HG03442 (cell line): ENCODE results near the gene CNTN5.

Experiments
- ATAC-seq: cut with Tn5 transposase; IDR thresholded peaks from one replicate; pipeline ENCODE4 v1.9.1; 2021; ENCODE audit warnings: mild to moderate bottlenecking, moderate library complexity; ENCODE audit not compliant: unreplicated experiment

Gene CNTN5

DNA sequence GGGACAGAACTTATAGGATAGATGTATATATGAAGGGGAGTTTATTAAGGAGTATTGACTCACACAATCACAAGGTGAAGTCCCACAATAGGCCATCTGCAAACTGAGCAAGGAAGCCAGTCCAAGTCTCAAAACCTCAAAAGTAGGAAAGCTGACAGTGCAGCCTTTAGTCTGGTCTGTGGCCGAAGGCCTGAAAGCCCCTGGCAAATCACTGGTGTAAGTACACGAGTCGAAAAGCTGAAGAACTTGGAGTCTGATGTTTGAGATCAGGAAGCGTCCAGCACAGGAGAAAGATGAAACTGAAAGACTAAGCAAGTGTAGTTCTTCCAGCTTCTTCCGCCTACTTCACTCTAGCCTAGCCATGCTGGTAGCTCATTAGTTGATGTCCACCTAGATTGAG is 866.7 kb downstream of the CNTN5 start:
- ATAC-seq: no peak

DNA sequence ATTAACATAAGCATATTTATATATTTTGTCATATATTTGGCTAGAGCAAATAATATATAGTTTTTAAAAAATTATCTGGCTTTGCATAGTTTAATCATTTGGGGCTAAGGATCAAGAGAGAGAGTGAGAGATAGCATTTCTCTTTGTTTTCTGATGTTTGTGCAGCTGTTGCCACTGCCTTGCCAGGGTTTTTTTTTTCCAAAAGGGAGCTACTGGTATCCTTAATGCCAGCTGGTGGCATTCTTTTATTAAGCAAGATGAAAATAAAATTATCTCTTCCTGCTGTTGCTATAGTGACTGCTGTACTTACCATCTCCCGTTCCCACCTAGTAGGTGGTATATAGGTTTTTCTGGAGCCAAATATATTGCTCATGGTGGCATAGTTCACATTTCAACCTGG is 873.1 kb downstream of the CNTN5 start:
- ATAC-seq: no peak

DNA sequence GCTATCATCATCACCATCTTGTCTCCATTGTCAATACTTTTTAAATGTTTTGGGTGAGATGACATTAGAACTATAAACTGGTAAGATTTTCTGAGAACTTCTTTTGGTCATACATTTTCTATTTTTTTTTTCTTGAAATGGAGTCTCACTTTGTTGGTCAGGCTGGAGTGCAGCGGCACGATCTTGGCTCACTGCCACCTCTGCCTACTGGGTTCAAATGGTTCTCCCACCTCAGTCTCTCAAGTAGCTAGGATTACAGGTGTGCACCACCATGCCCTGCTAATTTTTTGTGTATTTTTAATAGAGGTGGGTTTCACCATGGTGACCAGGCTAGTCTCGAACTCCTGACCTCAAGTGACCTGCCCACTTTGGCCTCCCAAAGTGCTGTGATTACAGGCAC is 880.4 kb downstream of the CNTN5 start:
- ATAC-seq: no peak

DNA sequence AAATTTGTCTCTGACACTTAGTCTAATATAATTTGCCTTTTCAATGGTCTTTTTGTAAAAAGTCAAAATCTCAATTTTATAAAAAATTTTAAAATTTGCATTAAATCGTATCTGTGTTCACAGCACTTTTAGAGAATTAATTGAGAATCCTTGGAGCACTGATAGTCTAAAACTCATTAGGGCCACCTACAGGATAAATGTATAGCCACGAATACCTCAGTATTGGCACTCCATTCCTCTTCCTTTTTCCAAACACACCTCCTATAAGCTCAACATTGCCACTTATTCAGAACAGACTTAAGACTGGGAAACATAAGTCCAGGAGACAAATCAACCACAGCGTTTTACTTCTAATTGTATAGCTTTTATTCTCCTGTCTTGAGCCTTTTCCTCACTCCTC is 890.4 kb downstream of the CNTN5 start:
- ATAC-seq: no peak

DNA sequence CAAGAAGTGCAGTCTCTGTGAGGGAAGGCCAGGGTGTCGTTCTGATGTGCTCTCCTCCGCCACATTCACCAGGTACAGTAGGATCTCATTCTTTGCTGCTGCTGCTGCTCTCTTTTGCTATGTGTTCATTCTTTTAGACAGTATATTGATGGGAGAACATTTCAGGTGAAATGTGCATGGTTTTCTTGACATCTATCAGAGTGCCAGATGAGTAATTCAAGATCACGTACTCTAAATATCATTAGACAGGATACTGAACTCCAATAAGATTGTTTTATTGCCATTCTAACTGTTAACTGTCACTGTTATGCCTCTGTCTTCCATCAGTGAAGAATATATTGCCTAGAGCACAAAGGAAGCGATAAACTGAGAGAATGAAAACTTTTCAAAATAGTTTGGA is 895.3 kb downstream of the CNTN5 start:
- no peak for ATAC-seq

DNA sequence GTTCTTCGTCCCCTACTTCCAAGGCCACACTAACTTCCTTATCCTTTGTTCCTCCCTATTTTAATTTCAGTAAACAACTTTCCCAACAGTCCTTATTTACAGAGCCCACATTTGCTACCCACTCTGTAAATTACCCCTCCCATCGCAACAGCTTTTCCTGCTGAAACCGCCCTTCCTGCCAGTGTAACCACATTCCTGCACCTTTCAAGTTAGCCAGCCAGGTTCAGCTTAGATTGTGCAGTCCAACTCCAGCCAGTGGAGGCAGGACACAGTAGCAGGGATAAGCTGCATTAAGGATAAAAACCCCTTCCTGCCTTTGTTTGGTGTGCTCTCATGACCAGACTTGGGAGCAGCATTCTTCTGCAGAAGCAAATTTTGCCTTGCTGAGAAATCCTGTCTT is 898.0 kb downstream of the CNTN5 start:
- no peak for ATAC-seq

DNA sequence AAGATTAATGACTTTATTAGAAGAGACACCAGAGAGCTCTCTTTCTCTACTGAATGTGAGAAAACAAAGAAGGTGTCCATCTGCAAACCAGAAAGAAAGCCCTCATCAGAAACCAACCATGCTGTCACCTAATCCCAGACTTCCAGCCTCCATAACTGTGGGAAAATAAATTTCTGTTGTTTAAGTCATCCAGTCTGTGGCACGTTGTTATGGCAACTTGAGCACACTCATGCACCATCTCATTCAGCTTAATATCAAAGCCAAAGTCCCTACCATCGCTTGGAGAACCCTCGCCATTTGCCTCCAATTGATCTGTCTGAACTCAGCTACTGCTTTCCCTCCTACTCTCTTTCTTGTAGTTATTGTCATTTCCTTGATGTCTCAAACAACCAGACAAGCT is 900.2 kb downstream of the CNTN5 start:
- ATAC-seq: no peak

DNA sequence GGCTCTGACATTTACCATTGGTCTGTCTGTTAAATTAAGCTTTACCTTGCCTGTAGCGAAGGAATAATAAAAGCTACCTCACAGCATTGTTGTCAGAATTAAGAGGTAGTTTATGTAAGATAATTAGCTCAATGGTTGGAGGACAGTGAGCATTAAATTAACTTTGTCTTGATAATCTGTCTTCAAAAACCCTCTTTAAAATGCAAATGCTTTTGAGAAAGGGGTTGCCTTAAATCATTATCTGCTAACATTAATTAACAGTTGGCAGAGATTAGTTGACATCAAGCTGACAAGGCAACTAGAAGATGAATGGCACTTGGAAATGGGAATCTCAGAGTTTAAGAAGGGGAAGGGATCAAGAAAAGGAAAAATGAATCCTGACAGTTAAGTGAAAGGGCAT is 905.2 kb downstream of the CNTN5 start:
- no peak for ATAC-seq

DNA sequence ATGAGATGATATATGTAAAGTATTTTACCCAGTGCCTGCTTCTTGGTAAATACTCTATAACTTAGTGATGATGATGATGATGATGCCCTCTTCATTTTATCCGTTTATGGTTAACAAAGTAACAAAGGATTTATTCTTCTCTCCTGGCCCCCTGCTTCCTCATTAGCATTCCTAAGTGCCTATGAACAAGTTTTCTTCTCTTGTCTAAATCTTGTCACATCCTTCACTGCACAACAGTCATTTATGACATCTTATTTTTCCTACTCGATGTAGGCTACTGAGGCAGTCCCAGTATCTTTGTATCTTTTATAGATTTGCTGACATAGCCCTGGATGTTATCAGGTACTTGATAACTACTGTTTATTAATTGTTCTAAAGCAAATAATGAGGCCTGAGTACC is 911.9 kb downstream of the CNTN5 start:
- ATAC-seq: no peak

DNA sequence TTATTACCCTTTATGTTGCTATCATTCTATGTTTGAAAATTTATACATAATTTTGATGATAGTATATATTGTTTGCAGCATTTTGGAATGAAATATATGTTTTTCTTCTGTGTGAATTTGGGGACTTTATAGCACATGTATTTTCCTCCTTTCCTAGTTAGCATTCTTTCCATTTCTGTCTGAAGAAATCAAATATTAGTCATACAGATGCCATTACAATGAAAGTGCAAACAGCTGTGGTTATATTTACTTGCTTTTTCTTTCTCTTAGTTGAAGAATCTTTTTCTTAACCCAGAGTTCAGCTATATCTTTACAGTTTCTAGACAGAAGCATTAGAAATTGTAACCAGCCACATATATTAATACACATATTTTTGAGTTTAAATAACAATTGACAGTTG is 913.3 kb downstream of the CNTN5 start:
- no peak for ATAC-seq

DNA sequence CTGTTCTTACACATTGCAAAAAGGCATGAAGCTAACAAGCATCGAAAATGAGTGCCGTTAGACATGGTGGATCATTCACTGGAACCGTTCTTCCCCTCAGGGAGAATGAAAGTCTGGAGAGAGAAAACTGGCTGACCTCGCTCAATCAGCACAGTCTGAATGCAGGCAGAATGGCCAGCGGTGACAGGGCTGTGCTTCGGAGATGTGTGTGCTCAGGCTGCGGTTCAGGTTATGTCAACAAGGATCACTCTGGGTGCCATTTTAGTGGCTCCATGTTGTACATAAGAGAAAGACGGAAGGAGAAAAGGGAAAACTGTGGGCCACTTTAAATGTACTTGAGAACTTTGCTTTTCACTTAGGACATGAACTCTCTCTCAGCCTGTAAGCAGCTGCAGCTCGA is 916.6 kb downstream of the CNTN5 start:
- ATAC-seq: no peak

DNA sequence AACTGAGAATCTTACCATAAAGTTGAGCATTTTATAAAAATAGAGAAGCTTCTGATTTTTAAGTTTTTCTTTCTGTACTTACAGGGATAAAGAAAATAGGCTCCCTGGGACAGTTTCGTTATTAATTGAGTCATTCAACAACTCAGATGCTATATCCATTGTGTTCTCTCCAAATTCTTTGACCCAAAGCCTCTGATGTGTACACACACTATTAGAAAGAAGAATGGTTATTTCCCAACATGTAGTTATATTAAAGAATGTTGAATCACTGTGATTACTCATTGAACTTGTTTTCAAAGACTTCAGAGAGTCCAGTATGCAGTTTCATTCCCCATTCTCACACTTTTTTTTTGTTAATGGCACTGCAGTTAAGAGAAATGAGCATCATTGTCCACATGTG is 932.1 kb downstream of the CNTN5 start:
- ATAC-seq: no peak

DNA sequence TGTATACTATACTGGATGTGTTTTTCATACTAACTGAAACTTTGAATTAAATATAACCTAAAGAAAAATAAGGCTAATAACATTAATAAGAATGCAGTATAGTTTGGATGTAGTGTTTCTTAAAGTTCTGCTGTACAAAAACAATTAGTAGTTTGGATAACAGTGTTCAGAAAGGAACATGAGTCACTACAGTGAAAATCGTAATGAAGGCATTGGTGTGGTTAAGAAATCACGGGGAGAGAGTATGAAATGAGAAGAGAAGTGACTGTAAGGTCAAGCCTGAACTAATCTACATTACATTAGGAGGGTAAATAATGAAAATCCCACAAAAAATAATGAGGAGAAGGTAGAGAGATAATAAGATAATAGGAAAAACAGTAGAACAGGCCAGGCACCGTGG is 939.8 kb downstream of the CNTN5 start:
- no peak for ATAC-seq

DNA sequence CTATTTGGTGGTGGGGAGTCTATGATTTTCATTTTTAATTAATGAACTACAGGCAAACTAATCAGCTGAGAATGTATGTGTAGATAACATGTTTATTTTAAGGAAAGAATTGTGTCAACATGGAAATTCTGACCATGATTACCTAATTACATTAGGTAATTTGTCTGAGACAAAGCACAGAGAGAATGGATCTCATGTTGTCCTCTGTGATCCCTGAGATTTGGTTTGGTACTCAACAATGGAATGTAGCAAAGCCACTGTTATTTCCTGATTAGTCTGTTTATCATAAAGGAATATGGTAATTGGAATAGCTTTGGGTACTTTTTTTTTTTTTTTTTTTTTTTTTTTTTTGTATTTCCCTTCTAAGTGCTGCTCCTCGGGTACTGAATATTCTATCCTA is 947.6 kb downstream of the CNTN5 start:
- no peak for ATAC-seq

DNA sequence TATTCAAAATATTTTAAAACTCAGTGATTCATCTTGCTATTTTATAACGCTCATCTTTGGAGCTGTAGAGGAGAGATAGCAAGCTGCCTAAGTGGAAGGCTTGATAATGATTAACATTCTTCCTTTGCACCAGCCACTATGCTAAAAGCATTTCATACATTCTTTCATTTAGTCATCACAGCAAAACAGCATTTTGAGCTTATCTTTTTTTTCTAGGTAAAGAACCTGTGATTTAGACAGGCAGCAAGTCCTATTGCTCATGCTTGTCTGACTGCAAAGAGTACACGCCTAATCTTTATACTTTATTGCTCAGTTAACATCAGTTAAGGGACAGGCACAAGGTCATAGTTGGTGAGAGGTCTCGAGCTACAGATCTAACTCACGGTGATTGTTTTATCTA is 953.2 kb downstream of the CNTN5 start:
- ATAC-seq: no peak

DNA sequence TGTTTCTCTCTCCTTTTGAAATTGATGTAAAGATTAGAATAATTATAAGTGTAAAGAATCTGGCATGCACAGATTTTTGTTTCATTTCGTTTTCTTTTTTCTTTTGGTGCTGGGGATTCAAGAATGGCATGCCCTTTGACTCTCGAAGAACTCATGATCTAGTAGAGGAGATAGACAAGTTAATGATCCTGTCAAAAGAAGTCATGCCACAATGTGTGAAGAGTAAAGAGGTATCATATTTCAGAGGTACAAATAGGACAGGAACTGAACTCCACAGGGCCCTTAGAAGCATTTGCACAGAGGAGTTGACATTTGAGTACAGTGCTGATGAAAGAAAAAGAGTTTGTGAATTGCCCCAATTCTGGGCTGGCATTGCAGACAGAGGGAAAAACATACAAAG is 958.3 kb downstream of the CNTN5 start:
- no peak for ATAC-seq

DNA sequence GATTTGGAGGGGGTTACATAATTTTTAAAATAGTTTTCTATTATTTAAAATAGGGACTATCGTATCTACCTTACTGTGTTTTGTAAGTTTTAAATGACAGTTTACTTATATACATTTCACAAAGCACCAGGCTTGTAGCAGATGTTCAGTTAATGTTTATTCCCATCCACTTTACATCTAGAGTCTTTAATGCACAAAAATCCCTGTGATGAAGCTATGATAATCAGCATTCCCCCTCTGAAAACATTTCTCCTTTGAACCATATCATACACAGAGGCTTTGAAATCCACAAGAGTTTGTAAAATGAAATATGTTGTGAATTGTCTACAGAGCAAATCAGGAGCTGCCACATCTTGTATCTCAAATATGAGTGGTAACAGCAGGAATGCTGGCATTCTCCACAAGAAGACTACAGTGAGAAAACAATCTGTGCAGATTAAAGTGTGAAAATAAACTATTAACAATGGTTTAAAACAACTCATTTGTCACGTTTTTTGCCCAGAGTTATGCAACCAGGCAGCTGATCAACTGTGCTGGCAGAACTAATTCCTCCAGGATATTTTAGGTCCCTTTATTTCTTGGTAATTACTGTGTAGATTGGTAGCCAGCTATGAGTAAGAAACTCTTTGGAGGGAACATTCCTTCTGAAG is 967.2 kb downstream of the CNTN5 start:
- no peak for ATAC-seq

DNA sequence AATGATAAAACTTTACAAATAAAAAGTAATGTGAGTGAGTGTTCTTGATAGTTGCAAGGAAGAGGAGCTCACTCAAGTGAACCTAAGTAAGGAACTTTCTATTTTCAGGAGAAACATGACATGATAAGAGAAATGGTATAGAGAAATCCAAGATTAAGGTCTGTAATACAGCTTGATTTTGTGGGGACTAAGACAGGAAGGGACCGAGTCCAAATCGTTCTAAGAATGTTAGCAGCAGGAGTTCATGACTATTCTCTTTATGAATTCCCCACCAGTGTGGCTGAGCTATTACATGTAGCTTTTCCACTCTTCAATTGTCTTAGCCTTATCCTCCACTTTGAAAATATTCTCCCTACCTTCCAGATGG is 967.7 kb downstream of the CNTN5 start:
- no peak for ATAC-seq

DNA sequence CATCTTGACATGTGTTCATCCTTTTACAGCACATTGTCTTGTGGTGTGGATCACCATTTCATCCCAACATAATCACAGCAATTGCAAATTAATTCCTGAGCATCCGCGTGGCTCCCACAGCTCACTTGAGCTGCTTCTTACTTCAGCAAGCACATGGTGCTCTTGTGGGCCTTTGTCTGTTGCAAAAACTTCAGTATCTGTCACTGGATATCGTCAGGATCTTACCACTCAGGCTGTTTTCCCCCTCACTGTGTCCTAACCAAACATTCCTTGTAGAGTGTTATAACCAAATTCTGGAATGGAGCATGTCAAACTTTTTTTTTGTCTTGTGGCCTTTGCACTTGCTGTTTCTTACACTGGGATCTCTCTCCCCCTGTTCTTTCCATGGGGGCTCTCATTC is 983.2 kb downstream of the CNTN5 start:
- ATAC-seq: no peak

DNA sequence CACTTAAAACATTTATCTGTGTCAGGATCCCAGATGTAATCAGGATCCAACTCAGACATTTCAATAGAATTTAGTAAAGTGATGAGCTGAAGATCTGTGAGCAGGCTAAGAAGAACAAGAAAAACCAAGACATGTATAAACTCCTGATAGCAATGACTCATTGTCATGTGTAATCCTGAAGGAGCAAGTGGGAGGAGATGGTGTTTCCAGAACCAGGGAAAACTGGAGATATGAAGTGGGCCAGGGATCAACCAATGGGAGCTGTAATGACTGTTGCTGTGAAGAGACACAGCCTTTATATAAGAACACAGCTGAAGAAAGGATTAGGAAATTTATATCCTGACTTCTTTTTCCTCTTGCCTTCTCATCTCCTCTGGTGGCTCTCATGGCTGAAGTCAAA is 983.8 kb downstream of the CNTN5 start:
- ATAC-seq: no peak

DNA sequence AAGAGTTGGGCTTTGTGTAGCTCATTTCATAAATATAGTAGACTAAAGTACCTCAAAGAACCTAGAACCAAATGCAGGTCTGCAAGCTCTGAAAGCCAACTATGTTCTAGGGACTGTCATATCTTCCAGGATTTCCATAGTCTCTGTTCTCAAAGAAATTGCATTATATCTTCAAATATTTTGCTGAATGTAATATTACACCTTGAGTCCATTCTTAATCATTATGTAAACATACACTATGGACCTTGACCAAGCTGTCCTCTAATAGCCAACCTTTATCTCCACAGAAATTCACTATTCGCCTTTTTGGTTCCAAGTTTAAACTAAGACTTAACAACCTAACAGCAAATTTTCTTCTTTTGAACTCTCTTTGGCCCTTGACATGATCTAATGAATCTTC is 987.7 kb downstream of the CNTN5 start:
- ATAC-seq: no peak

DNA sequence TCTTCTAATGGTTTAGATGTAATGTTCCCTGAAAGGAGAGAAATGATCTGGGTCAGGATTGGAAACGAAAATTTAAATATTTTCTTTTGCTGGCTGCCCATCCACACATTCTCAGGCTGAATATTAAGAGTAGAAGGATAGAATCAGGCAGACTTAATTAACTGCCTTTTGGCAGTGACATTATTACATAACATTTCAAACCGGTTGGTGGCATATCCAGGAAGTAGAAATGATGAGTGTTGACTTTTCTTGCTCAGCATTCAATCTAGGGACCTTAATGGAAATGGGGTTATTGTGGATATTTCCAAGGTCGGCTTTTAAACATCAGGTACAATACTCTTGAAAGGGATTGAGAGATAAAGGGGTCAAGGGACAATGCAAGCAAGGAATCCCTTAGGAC is 989.0 kb downstream of the CNTN5 start:
- no peak for ATAC-seq

DNA sequence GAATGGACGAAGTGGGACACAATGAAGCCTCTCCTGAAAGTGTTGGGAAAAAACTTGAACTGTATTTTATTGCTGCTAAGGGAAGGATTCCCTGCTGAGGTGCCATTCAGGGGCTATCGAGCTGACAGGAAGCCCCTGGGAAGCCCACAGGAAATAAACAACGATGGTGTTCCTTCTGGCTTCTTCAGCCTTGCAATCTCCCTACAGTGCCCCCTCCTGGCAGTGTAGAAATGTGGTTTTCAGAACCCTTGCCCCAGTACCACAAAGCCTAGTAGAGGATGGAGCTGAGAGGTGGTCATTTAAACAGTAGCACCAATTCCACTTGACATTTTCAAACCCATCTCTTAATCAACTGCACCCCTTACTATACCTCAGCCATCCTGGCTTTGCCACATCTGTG is 989.6 kb downstream of the CNTN5 start:
- no peak for ATAC-seq

DNA sequence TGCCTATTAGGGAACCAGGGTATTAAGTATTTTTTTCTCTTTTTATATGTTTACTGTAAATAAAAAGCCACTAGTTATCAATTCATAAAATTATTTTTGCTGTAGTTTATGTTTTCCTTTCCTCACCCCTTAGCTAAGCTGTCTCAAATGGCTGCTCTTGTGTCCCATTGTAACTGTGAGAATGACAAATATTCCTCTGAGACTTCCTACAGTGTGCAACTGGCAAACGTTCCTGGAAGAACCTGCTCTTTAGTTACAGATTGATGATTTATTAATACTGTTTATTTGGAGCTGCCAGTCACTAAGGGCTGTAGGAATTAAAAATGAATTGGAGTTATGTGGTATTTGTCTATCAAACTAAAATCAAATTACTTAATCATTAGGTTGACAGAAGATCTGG is 990.9 kb downstream of the CNTN5 start:
- ATAC-seq: no peak
